ENCODE data around the gene CHMP5. TPM values are rescaled to one million over a fixed set of nuclear protein-coding genes. Genes with fewer than 3 reads are reported as not detected.
A peak's percentile ranks its signal among the peaks of the same experiment; 100 is the strongest.

The CHMP5 gene
- total RNA-seq, 4 donors from 2014 or later, result 39.5 to 60.4 (median 56.0) TPM

DNA sequence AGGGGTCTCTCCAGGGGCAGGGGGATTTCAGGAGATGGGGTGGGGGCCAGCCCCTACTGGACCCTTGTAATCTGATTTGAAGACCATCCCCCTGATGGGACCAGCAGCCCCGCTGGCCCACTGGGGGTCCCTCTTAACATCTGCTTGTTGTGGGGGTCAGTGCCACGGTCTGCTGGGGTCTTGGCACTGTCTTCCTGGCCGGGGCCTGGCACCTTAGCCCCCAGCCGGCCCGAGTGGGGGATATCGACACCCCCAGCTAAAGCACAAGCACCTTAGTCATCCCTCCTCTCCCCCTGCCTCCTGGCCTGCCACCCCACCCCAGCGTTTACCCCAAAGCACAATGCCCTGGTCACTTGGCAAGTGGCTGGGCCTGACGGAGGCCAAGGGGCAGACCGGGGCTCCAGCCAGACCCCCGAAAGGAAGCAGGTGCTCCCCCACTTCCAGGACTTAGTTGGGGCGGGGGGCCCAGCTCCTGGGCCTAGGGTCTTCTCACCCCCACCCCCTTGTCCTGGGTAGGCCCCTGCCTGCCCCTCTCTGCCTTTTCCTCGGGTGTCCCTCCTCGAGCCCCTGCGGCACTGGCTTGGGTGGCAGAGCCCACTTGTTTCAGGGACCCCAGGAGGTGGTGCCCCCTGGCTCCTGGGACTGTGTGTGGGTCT is 24.1 kb downstream of the CHMP5 start:
- TF ChIP-seq, protein P1, sequence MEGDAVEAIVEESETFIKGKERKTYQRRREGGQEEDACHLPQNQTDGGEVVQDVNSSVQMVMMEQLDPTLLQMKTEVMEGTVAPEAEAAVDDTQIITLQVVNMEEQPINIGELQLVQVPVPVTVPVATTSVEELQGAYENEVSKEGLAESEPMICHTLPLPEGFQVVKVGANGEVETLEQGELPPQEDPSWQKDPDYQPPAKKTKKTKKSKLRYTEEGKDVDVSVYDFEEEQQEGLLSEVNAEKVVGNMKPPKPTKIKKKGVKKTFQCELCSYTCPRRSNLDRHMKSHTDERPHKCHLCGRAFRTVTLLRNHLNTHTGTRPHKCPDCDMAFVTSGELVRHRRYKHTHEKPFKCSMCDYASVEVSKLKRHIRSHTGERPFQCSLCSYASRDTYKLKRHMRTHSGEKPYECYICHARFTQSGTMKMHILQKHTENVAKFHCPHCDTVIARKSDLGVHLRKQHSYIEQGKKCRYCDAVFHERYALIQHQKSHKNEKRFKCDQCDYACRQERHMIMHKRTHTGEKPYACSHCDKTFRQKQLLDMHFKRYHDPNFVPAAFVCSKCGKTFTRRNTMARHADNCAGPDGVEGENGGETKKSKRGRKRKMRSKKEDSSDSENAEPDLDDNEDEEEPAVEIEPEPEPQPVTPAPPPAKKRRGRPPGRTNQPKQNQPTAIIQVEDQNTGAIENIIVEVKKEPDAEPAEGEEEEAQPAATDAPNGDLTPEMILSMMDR (IDR thresholded peaks at IDR 0.05), result no peak
- no peak for DNase-seq (ENCODE audit: low spot score)

DNA sequence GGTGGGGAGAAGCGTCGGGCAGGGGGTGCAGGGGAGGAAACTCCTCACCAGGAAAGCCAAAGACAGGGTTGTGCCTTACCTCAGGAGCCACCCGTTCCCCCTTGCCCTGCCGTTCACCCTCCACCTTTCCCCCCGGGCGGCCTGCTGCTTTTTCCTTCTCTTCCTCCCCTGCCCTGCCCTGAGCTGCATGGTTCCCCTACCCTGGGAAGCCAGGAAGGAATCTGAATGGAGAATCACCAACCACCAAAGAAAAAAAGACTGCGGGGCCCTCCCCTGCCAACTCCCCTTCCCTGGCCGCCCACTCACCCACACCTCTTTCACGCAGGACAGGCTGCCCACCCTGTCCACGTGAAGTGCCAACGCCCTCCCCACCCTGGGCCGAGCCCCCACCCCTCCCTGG is 24.6 kb downstream of the CHMP5 start:
- no peak for ATAC-seq (ENCODE audit: low FRiP score)
- TF ChIP-seq, protein P1 (IDR thresholded peaks at IDR 0.05), result no peak
- DNase-seq (ENCODE audit: low spot score), result no peak

More for the DNA sequence above, 24.1 kb downstream of the CHMP5 start:
- ATAC-seq (ENCODE audit: low FRiP score), result no peak

DNA sequence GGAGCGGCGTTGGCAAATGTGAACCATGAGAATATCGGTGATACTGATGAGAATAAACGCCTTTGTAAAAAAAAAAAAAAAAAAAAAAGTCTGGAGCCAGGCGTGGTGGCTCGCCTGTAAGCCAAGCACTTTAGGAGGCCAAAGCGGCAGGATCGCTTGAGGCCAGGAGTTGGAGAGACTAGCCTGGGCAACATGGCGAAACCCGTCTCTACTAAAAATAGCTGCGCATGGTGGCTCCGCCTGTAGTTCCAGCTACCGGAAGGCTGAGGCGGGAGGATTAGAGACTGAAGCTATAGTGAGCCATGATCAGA is 25.0 kb downstream of the CHMP5 start:
- DNase-seq (ENCODE audit: low spot score), result no peak
- TF ChIP-seq, protein P1 (IDR thresholded peaks at IDR 0.05), result no peak
- ATAC-seq (ENCODE audit: low FRiP score), result peak; percentile 8

DNA sequence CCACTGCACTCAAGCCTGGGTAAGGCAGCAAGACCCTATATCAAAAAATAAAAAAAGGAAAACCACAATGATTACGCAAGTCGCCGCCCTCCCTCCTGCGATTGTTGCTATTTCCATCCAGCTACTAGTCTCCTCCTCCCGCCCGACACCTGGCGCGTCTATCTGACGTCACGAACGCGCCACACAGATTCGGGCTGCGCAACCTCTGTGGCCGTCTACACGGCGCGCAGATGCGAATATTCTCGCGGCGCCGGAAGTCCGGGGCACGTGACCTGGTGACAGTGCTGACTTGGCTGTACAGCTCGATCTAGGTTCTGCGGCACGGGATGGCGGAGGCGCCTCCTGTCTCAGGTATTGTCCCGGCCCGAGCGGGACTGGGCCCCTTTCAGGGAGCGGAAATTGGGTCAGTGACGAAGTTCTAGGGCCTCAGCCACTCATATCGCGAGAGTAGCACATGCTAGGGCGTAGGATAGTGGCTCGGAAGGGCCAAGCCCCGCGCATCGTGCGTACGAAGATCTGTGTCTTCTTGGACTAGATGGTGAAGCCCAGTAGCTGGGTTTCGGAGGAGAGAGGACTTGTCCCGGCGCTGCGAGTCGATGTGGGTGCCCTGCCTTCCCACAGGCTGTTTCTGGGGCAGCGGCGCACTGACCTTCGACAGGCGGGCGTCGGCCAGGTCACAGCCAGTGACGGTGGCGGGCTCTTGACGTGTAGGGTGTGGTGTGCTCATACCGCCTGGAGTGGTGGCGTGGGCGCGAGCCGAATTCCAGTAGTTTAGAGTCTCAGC is 25.6 kb downstream of the CHMP5 start, which contains the start of gene NFX1:
TSS of gene NFX1 (plus strand) at position 270 of the 784 bp plus-strand sequence. CDS start at position 327, 57 bp downstream.
- TF ChIP-seq, protein P1 (IDR thresholded peaks at IDR 0.05), result no peak
- DNase-seq (ENCODE audit: low spot score) (peak; percentile 96), ATAC-seq (ENCODE audit: low FRiP score) (peak; percentile 91)

DNA sequence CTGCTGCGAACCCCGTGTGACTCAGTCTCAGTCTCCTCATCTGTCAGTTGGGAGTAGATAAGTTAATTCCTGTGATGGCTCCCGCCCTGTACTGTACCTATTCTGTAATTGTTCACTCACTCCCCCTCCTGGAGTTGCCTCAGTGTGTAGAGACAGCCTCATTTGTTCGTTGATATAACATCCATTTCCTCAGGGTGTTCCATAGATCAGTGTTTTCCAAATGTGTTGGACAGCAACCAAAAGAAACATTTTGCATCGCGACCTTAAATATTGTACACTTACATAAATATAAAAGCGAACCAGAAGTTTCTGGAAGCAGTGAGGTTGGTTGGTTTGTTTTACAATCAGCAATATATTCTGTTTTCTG is 26.2 kb downstream of the CHMP5 start:
- DNase-seq (ENCODE audit: low spot score), result no peak
- ATAC-seq (ENCODE audit: low FRiP score), result no peak

DNA sequence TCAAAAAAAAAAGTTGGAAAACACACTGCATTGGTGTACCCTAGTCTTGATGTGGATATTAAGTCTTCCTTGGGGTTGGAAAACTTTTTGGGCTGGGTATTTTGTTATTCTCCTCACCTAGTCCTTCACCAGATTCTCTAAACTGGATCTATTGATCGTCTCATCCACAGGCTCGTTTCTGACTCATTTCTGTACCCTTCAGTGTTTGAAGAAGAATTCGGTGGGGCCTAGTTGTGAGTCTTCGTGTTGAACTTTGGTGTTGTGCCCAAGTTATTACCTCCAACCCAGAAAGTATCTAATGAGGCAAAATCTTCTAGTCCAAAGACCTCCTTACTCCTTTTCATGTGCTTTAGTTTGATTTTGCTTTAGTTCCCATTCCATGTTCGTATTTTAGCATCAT is 27.1 kb downstream of the CHMP5 start:
- TF ChIP-seq, protein P1 (IDR thresholded peaks at IDR 0.05), result no peak
- ATAC-seq (ENCODE audit: low FRiP score) (no peak), DNase-seq (ENCODE audit: low spot score) (no peak)

More for the DNA sequence above, 26.2 kb downstream of the CHMP5 start:
- TF ChIP-seq, protein P1 (IDR thresholded peaks at IDR 0.05), result no peak

DNA sequence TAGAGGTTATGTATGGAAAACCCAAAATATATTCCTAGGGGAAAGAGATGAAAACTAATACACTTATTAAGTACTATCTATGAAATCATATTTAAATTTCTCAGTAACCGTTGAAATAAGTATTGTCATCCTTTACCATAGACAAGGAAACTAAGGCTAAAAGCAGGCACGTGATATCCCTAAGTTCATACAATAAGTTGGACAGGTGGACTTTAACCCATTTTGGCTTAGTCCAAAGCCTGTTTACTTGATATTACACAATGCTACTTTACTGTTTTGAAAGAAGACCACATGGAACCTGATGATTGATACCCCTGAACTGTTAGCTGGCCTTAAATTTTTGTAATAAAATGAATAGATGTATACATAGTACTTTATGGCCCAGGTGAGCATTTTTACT is 28.9 kb downstream of the CHMP5 start:
- no peak for DNase-seq (ENCODE audit: low spot score)
- TF ChIP-seq, protein P1 (IDR thresholded peaks at IDR 0.05), result no peak
- ATAC-seq (ENCODE audit: low FRiP score), result no peak

Data from omental fat pad (tissue), 4 donors.